SH-SY5Y (cell line): ENCODE measurements around the gene PSKH1.

Experiments
- GATA2 ChIP-seq: IDR thresholded peaks from 2 replicates; pipeline ENCODE4 v1.6.1; 2011; ENCODE audit warnings: mild to moderate bottlenecking, low read depth, low read length
- GATA3 ChIP-seq: IDR thresholded peaks from 2 replicates; pipeline ENCODE4 v1.6.1; 2011; ENCODE audit warnings: low read depth, mild to moderate bottlenecking, low read length, moderate library complexity

GRCh38 chr16:67914758-67915495 lies 21.9 kb downstream of the PSKH1 start:
- no peak for TF ChIP-seq GATA3
- peak; percentile 97 for TF ChIP-seq GATA2
